ENCODE results near the gene PCDH9.

The PCDH9 gene

GRCh38 chr13:66875264-66875663 lies 354.9 kb downstream of the PCDH9 start:
- TF ChIP-seq, protein P1, sequence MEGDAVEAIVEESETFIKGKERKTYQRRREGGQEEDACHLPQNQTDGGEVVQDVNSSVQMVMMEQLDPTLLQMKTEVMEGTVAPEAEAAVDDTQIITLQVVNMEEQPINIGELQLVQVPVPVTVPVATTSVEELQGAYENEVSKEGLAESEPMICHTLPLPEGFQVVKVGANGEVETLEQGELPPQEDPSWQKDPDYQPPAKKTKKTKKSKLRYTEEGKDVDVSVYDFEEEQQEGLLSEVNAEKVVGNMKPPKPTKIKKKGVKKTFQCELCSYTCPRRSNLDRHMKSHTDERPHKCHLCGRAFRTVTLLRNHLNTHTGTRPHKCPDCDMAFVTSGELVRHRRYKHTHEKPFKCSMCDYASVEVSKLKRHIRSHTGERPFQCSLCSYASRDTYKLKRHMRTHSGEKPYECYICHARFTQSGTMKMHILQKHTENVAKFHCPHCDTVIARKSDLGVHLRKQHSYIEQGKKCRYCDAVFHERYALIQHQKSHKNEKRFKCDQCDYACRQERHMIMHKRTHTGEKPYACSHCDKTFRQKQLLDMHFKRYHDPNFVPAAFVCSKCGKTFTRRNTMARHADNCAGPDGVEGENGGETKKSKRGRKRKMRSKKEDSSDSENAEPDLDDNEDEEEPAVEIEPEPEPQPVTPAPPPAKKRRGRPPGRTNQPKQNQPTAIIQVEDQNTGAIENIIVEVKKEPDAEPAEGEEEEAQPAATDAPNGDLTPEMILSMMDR (IDR thresholded peaks at IDR 0.05; ENCODE audit: low read depth, low read length, missing control alignments), result no peak
- no peak for DNase-seq (ENCODE audit: extremely low read depth, low read depth)
- no peak overlapping the region for H3K4me3 ChIP-seq (replicated peaks; ENCODE audit: low read depth, low read length)

DNA sequence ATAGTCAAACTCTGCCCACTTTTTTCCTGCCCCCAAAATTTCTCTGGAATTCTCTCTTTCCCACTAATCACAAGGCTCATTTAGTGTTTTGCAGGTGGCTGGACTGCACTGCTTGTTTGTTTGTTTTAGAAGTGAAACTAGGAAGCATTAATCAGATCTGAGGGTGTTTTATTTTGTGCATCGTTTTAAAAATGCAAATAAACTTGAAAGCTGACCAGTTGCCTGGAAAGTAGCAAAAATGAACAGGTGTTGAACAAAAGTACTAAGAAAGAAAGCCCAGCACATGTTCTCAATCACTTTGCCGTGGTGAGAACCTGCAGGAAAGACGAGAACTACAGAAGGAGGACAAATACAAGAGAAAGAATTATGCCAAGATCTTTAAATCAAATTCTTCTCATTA lies 365.5 kb downstream of the PCDH9 start:
- TF ChIP-seq, protein P1 (IDR thresholded peaks at IDR 0.05; ENCODE audit: low read depth, low read length, missing control alignments), result no peak
- no peak for DNase-seq (ENCODE audit: extremely low read depth, low read depth)
- no peak overlapping the region for H3K4me3 ChIP-seq (replicated peaks; ENCODE audit: low read depth, low read length)

GRCh38 chr13:66860878-66861417 lies 369.2 kb downstream of the PCDH9 start:
- no peak overlapping the region for H3K4me3 ChIP-seq (replicated peaks; ENCODE audit: low read depth, low read length)
- no peak for DNase-seq (ENCODE audit: extremely low read depth, low read depth)

GRCh38 chr13:66859934-66860877 lies 369.9 kb downstream of the PCDH9 start:
- no peak for DNase-seq (ENCODE audit: extremely low read depth, low read depth)
- TF ChIP-seq, protein P1 (IDR thresholded peaks at IDR 0.05; ENCODE audit: low read depth, low read length, missing control alignments), result no peak
- H3K4me3 ChIP-seq (replicated peaks; ENCODE audit: low read depth, low read length), result no peak overlapping the region

More at GRCh38 chr13:66860878-66861417, 369.2 kb downstream of the PCDH9 start:
- TF ChIP-seq, protein P1 (IDR thresholded peaks at IDR 0.05; ENCODE audit: low read depth, low read length, missing control alignments), result no peak

GRCh38 chr13:66859078-66859477 lies 371.1 kb downstream of the PCDH9 start:
- H3K4me3 ChIP-seq (replicated peaks; ENCODE audit: low read depth, low read length), result no peak overlapping the region
- TF ChIP-seq, protein P1 (IDR thresholded peaks at IDR 0.05; ENCODE audit: low read depth, low read length, missing control alignments), result no peak
- no peak for DNase-seq (ENCODE audit: extremely low read depth, low read depth)

GRCh38 chr13:66858163-66858562 lies 372.0 kb downstream of the PCDH9 start:
- H3K4me3 ChIP-seq (replicated peaks; ENCODE audit: low read depth, low read length), result no peak overlapping the region

More at GRCh38 chr13:66858163-66858562, 372.0 kb downstream of the PCDH9 start:
- TF ChIP-seq, protein P1 (IDR thresholded peaks at IDR 0.05; ENCODE audit: low read depth, low read length, missing control alignments), result no peak
- no peak for DNase-seq (ENCODE audit: extremely low read depth, low read depth)

All from HFF-Myc (cell line).